Measurements from ENCODE around the gene MYO18A.
A peak's percentile ranks its signal among the peaks of the same experiment; 100 is the strongest.

MYO18A gene

GRCh38 chr17:29080965-29081364 is 99.2 kb downstream of the MYO18A start:
- Mint-ChIP-seq H3K36me3 (peaks cover 16% of the 10 kb centered on the region), H3K9me3 (no peaks in the 10 kb centered on the region), H3K27ac (peak overlapping the region; percentile 85), H3K4me3 (no peak overlapping the region), H3K4me1 (peaks cover under 1% of the 10 kb centered on the region)
- ATAC-seq (no peak), DNase-seq (ENCODE audit: low spot score in 2 of 2) (no peak)

- no peaks in the 10 kb centered on the region for H3K9me3 Mint-ChIP-seq
- DNase-seq (ENCODE audit: low spot score in 2 of 2), result no peak
- no peak overlapping the region for H3K4me3 Mint-ChIP-seq
- H3K4me1 Mint-ChIP-seq, result peaks cover 7% of the 10 kb centered on the region
- H3K36me3 Mint-ChIP-seq, result peaks cover 14% of the 10 kb centered on the region
- H3K27ac Mint-ChIP-seq, result peak overlapping the region; percentile 85
- no peak for ATAC-seq
These were observed 99.9 kb downstream of the MYO18A start for GRCh38 chr17:29080323-29080722.

GRCh38 chr17:29079887-29080286 is 100.3 kb downstream of the MYO18A start:
- DNase-seq (ENCODE audit: low spot score in 2 of 2), result no peak
- Mint-ChIP-seq H3K27ac (no peak overlapping the region), H3K4me1 (peaks cover 7% of the 10 kb centered on the region), H3K9me3 (no peaks in the 10 kb centered on the region), H3K4me3 (no peak overlapping the region), H3K36me3 (peaks cover 14% of the 10 kb centered on the region)
- ATAC-seq, result no peak

GRCh38 chr17:29079433-29079832 is 100.8 kb downstream of the MYO18A start:
- H3K4me1 Mint-ChIP-seq, result peaks cover 12% of the 10 kb centered on the region
- no peak for ATAC-seq
- no peak overlapping the region for H3K4me3 Mint-ChIP-seq
- peaks cover 14% of the 10 kb centered on the region for H3K36me3 Mint-ChIP-seq
- no peaks in the 10 kb centered on the region for H3K9me3 Mint-ChIP-seq
- H3K27ac Mint-ChIP-seq, result no peak overlapping the region
- DNase-seq (ENCODE audit: low spot score in 2 of 2), result no peak

- Mint-ChIP-seq H3K27ac (peak overlapping the region; percentile 64), H3K36me3 (peaks cover 14% of the 10 kb centered on the region), H3K9me3 (no peaks in the 10 kb centered on the region), H3K4me1 (peaks cover 19% of the 10 kb centered on the region), H3K4me3 (no peak overlapping the region)
- DNase-seq (ENCODE audit: low spot score in 2 of 2) (no peak), ATAC-seq (no peak)
These were observed 101.8 kb downstream of the MYO18A start for GRCh38 chr17:29078183-29079045.

DNA sequence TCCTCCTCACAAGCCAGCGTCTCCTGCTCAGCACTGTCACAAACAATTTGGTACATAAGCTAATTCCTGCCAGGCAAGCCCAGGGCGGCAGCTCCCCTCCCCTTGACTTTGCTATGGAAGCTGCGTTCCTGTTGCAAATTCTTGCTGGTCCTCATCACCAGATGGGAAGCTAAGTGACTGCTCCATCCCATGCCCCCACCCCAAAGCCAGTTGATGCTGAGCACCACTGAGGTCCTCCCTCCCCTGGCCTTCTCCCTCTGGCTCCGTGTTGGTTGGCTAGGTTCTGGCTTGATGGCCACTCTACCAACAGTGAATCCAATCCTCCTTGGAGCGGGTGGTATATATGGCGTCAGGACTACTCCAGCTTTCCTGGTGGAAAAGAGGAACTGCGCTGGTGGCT is 102.9 kb downstream of the MYO18A start:
- Mint-ChIP-seq H3K9me3 (no peaks in the 10 kb centered on the region), H3K4me3 (no peak overlapping the region), H3K36me3 (peaks cover 14% of the 10 kb centered on the region), H3K27ac (peak overlapping the region; percentile 64), H3K4me1 (peaks cover 19% of the 10 kb centered on the region)
- ATAC-seq, result no peak
- DNase-seq (ENCODE audit: low spot score in 2 of 2), result no peak

DNA sequence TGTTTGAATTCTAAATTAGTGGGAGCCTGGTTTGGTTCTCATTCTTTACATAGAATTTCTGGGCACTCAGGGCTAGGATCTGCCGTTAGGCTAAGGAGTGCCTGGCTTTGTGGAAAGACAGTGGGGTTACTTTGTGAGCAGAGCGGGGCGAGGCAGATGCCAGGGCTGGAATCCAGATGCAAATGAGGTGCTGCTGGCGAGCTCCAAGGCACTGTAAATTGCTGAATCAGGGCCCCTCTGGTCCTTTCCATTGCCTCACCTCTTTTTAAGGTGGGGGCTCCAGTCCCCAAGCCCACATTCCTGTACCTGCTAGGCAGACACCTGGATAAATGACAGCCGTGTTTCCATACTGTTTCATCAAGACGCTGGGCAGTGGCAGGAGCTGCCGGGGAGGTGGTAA is 103.5 kb downstream of the MYO18A start:
- Mint-ChIP-seq H3K4me3 (no peak overlapping the region), H3K9me3 (no peaks in the 10 kb centered on the region), H3K36me3 (peaks cover 12% of the 10 kb centered on the region), H3K27ac (no peak overlapping the region), H3K4me1 (peaks cover 19% of the 10 kb centered on the region)
- DNase-seq (ENCODE audit: low spot score in 2 of 2) (no peak), ATAC-seq (no peak)

- no peak for DNase-seq (ENCODE audit: low spot score in 2 of 2)
- H3K4me1 Mint-ChIP-seq, result peaks cover 19% of the 10 kb centered on the region
- H3K9me3 Mint-ChIP-seq, result no peaks in the 10 kb centered on the region
- peaks cover 6% of the 10 kb centered on the region for H3K36me3 Mint-ChIP-seq
- ATAC-seq, result no peak
- peak overlapping the region; percentile 61 for H3K27ac Mint-ChIP-seq
- no peak overlapping the region for H3K4me3 Mint-ChIP-seq
These were observed 104.1 kb downstream of the MYO18A start for GRCh38 chr17:29076087-29076486.

DNA sequence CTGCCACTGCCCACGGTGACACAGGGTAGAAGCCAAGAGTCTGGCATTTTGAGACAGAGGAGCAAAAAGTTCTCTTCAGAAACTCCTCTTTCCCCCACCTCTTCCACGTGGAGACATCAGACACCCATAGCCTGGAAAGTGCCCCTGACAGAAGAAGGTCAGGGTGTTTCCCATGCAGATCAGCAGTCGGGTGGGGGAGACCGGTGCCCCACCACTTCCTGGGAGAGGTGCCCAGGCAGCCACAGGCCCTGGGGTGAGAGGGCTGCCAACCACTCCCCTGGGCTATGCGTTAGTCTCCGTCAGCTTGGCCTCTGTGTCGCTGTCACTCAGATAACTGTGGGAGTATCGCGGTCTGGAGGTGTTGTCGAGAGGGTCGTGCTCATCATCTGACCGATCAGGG is 105.7 kb downstream of the MYO18A start:
- Mint-ChIP-seq H3K27ac (peak overlapping the region; percentile 84), H3K36me3 (no peaks in the 10 kb centered on the region), H3K9me3 (no peaks in the 10 kb centered on the region), H3K4me1 (peaks cover 24% of the 10 kb centered on the region), H3K4me3 (no peak overlapping the region)
- peak; percentile 66 for ATAC-seq
- no peak for DNase-seq (ENCODE audit: low spot score in 2 of 2)

DNA sequence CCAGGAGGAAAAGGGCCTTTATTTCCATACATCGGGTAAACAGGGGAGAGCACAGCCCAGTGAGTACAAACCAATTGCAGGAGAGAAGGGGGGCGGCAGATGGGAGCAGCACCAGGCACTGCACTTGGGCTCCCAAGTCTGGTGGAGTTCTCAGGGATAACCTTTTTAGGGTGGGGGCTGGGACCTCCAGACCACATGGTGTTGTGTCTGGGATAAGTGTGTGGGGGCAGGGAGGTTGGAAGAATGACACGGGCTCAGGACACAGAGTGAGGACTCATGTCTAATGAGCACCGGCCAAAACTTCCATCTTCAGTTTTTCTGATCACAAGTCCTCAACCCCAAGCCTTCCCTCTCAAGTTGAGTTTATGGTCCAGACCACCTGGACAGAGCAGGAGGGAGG is 106.7 kb downstream of the MYO18A start:
- Mint-ChIP-seq H3K27ac (peak overlapping the region; percentile 84), H3K9me3 (no peaks in the 10 kb centered on the region), H3K4me3 (no peak overlapping the region), H3K36me3 (no peaks in the 10 kb centered on the region), H3K4me1 (peaks cover 24% of the 10 kb centered on the region)
- ATAC-seq (no peak), DNase-seq (ENCODE audit: low spot score in 2 of 2) (no peak)

DNA sequence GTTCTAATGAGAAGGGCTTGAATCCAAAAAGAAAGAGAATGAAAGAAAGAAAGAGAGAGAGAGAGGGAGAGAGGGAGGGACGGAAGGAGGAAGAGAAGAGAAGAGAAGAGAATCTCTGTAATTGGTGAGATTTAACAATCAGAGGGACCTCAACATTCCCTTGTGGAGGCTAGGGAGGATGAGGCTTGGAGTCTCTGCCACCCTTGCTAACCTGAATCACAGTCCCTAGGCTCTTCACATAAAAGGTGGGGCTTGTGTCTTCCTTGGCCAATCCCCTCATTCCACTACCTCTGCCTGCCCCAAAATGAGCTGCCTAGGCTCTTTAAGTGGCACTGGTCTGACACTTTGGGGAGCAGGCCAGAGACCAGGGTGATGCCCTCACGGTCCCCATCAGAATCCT is 107.2 kb downstream of the MYO18A start:
- Mint-ChIP-seq H3K4me3 (no peak overlapping the region), H3K27ac (peak overlapping the region; percentile 33), H3K36me3 (no peaks in the 10 kb centered on the region), H3K9me3 (no peaks in the 10 kb centered on the region), H3K4me1 (peaks cover 24% of the 10 kb centered on the region)
- DNase-seq (ENCODE audit: low spot score in 2 of 2), result no peak
- no peak for ATAC-seq

DNA sequence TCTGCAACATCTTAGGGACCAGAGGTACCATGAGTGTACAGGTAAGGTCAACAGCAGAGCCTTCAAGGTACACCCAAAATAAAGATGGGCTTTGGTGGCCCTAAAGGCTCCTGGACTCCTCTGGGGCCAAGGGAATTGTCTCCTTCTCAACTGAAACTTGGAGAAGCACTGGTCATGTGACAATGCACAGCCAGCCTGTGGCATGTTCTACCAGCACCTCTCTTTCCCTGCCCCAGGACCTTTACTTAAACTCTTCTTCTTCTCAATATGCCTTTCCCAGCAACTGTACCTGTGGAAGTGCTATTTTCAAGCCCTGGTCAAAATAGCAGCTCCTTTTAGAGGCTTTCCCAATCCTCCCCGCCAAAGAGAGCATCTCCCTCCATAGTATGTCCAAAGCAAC is 108.9 kb downstream of the MYO18A start:
- H3K27ac Mint-ChIP-seq, result peak overlapping the region; percentile 41
- peaks cover 24% of the 10 kb centered on the region for H3K4me1 Mint-ChIP-seq
- H3K4me3 Mint-ChIP-seq, result no peak overlapping the region
- H3K9me3 Mint-ChIP-seq, result no peaks in the 10 kb centered on the region
- ATAC-seq (no peak), DNase-seq (ENCODE audit: low spot score in 2 of 2) (no peak)
- no peaks in the 10 kb centered on the region for H3K36me3 Mint-ChIP-seq

DNA sequence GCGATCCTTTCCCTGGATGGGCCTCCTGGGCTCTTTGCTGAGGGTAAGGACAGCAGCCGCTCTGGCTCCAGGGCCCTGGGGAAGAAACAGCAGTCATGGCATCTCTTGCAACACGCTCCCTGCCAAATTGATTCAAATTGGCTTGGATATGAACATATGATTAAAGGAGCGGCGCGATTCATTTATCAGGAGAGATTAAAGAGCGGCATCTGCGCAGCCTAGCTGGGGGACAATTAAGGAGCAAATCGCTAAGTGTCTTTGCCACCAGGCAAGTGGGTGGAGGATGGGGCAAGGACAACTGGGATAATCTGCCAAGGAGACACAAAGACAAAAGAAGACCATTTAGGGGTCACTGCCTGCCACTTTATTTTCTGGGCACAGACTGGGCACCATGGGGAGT is 109.4 kb downstream of the MYO18A start:
- no peak for DNase-seq (ENCODE audit: low spot score in 2 of 2)
- Mint-ChIP-seq H3K4me1 (peaks cover 22% of the 10 kb centered on the region), H3K4me3 (no peak overlapping the region), H3K27ac (peak overlapping the region; percentile 41), H3K9me3 (no peaks in the 10 kb centered on the region), H3K36me3 (no peaks in the 10 kb centered on the region)
- ATAC-seq, result no peak

GRCh38 chr17:29070308-29070707 is 109.9 kb downstream of the MYO18A start:
- Mint-ChIP-seq H3K4me3 (no peak overlapping the region), H3K27ac (peak overlapping the region; percentile 41), H3K36me3 (no peaks in the 10 kb centered on the region), H3K9me3 (no peaks in the 10 kb centered on the region), H3K4me1 (peaks cover 17% of the 10 kb centered on the region)
- ATAC-seq, result no peak
- no peak for DNase-seq (ENCODE audit: low spot score in 2 of 2)

- H3K27ac Mint-ChIP-seq, result peak overlapping the region; percentile 41
- DNase-seq (ENCODE audit: low spot score in 2 of 2) (no peak), ATAC-seq (no peak)
- peaks cover 14% of the 10 kb centered on the region for H3K4me1 Mint-ChIP-seq
- no peaks in the 10 kb centered on the region for H3K36me3 Mint-ChIP-seq
- H3K9me3 Mint-ChIP-seq, result no peaks in the 10 kb centered on the region
- no peak overlapping the region for H3K4me3 Mint-ChIP-seq
These were observed 110.6 kb downstream of the MYO18A start for GRCh38 chr17:29069526-29070041.

- DNase-seq (ENCODE audit: low spot score in 2 of 2), result no peak
- H3K36me3 Mint-ChIP-seq, result no peaks in the 10 kb centered on the region
- peaks cover 6% of the 10 kb centered on the region for H3K4me1 Mint-ChIP-seq
- no peak overlapping the region for H3K4me3 Mint-ChIP-seq
- no peak overlapping the region for H3K27ac Mint-ChIP-seq
- H3K9me3 Mint-ChIP-seq, result no peaks in the 10 kb centered on the region
- no peak for ATAC-seq
These were observed 111.4 kb downstream of the MYO18A start for GRCh38 chr17:29068818-29069217.

All from stimulated activated effector memory CD8-positive, alpha-beta T cell treated with anti-CD3 and anti-CD28 coated beads, Interleukin-12 subunit alpha, Interleukin-12 subunit beta, amount 100 ng/mL, for 72 hours (primary cell).